H1 (cell line): ENCODE results near the gene WNT11. TPM values are rescaled to one million over a fixed set of nuclear protein-coding genes. Genes with fewer than 3 reads are reported as not detected.

ENCODE experiments used
- CTCF ChIA-PET: fragments of 300-600 bp; sonication (Branson Sonifier 250); formaldehyde crosslinking; loops from one replicate; lab custom pipeline; 2021; ENCODE audit not compliant: partially characterized antibody; lab: Charles Lee
- POLR2A ChIA-PET: fragments of 300-600 bp; sonication (Branson Sonifier 250); formaldehyde crosslinking; loops from one replicate; lab custom pipeline; 2021; ENCODE audit warnings: inconsistent platforms; ENCODE audit not compliant: partially characterized antibody; lab: Charles Lee
- DNase-seq, 2 experiments: peaks; one replicate each; pipeline versions ENCODE4 v3.0.0 to v3.0.0-alpha.2; 2010 to 2022; ENCODE audit warnings: low spot score in 2 of 2, low read depth in 1 of 2, mixed read lengths in 1 of 2
- FAIRE-seq: peaks from 2 replicates; lab custom pipeline; 2011; peaks lifted over from hg19 to GRCh38; lab: Jason Lieb, UNC
- H2AFZ ChIP-seq: 2 replicates; pipeline ENCODE4 v1.8.1; 2012; ENCODE audit warnings: low read length, inconsistent platforms
- H2AK5ac ChIP-seq: 2 replicates; pipeline ENCODE4 v1.6.1; 2013; ENCODE audit warnings: low read depth, low read length
- H2BK120ac ChIP-seq: replicated peaks from 2 replicates; pipeline ENCODE3; 2013; ENCODE audit warnings: low read depth, low read length, inconsistent platforms
- H2BK12ac ChIP-seq: 2 replicates; pipeline ENCODE4 v1.6.1; 2013; ENCODE audit warnings: low read depth, low read length
- H2BK15ac ChIP-seq: 2 replicates; pipeline ENCODE4 v1.6.1; 2013; ENCODE audit warnings: low read length
- H2BK20ac ChIP-seq: 2 replicates; pipeline ENCODE4 v1.6.1; 2013; ENCODE audit warnings: low read length
- H2BK5ac ChIP-seq: 2 replicates; pipeline ENCODE4 v1.6.1; 2013; ENCODE audit warnings: low read depth, low read length
- H3K14ac ChIP-seq: 2 replicates; pipeline ENCODE4 v1.6.1; 2013; ENCODE audit warnings: inconsistent platforms; ENCODE audit not compliant: insufficient read length
- H3K18ac ChIP-seq: 2 replicates; pipeline ENCODE4 v1.6.1; 2013; ENCODE audit warnings: low read length; ENCODE audit errors: extremely low read depth
- H3K23ac ChIP-seq: 2 replicates; pipeline ENCODE4 v1.6.1; 2013; ENCODE audit warnings: inconsistent platforms; ENCODE audit not compliant: insufficient read length
- H3K23me2 ChIP-seq: 2 replicates; pipeline ENCODE4 v1.6.1; 2013; ENCODE audit warnings: low read depth, low read length
- H3K27ac ChIP-seq: 2 replicates; pipeline ENCODE4 v1.6.1; 2011; ENCODE audit warnings: low read depth, low read length, inconsistent platforms
- H3K27me3 ChIP-seq, 4 experiments: replicated peaks in 1 of 4; 1 replicate in 1 of 4; 2 replicates in 3 of 4; pipeline versions ENCODE4 v1.6.1 to v1.8.1; 2011 to 2013; ENCODE audit warnings: low read length in 3 of 4, mild to moderate bottlenecking in 3 of 4, inconsistent platforms in 2 of 4, mixed read lengths in 2 of 4, moderate library complexity in 1 of 4; ENCODE audit not compliant: control insufficient read depth in 3 of 4, insufficient read depth in 3 of 4; ENCODE audit errors: extremely low read depth in 1 of 4
- H3K36me3 ChIP-seq, 4 experiments: 2 replicates each; pipeline versions ENCODE4 v1.6.1 to v1.8.1; 2011 to 2013; ENCODE audit warnings: mild to moderate bottlenecking in 4 of 4, low read length in 3 of 4, moderate library complexity in 2 of 4, control low read depth in 1 of 4, inconsistent platforms in 1 of 4; ENCODE audit not compliant: insufficient read depth in 4 of 4, control insufficient read depth in 2 of 4
- H3K4ac ChIP-seq: replicated peaks from 2 replicates; pipeline ENCODE3; 2013; ENCODE audit warnings: low read length, low read depth, mixed read lengths, inconsistent platforms; ENCODE audit not compliant: insufficient read length
- H3K4me1 ChIP-seq, 4 experiments: replicated peaks in 1 of 4; 1 replicate in 1 of 4; 2 replicates in 3 of 4; pipeline versions ENCODE4 v1.6.1 to v1.8.1; 2011 to 2013; ENCODE audit warnings: low read length in 3 of 4, inconsistent platforms in 2 of 4, mixed read lengths in 1 of 4; ENCODE audit not compliant: insufficient read depth in 4 of 4, control insufficient read depth in 3 of 4
- H3K4me2 ChIP-seq, 2 experiments: 2 replicates each; pipeline versions ENCODE4 v1.6.1 to v1.8.1; 2011 to 2013; ENCODE audit warnings: low read depth in 2 of 2, low read length in 2 of 2, control low read depth in 1 of 2, inconsistent platforms in 1 of 2, mild to moderate bottlenecking in 1 of 2; ENCODE audit not compliant: insufficient read depth in 1 of 2
- H3K4me3 ChIP-seq, 4 experiments: fragments of 200-600, 300-600 bp in 1 of 4; sonication (generic), shearing (Covaris generic), sonication (Bioruptor Twin) in 1 of 4; 2 replicates each; pipeline versions ENCODE4 v1.5.1 to v1.8.1; 2011 to 2016; ENCODE audit warnings: low read length in 4 of 4, low read depth in 3 of 4, control low read depth in 2 of 4, inconsistent platforms in 2 of 4, mild to moderate bottlenecking in 2 of 4, mixed read lengths in 1 of 4, moderate library complexity in 1 of 4; ENCODE audit not compliant: insufficient read depth in 2 of 4; ENCODE audit errors: extremely low read depth in 1 of 4
- H3K56ac ChIP-seq: replicated peaks from 2 replicates; pipeline ENCODE3; 2013; ENCODE audit warnings: low read depth, mild to moderate bottlenecking, mixed read lengths, low read length, inconsistent platforms; ENCODE audit not compliant: insufficient read length
- H3K79me1 ChIP-seq: 2 replicates; pipeline ENCODE4 v1.6.1; 2013; ENCODE audit warnings: low read depth, low read length, control low read depth
- H3K79me2 ChIP-seq, 2 experiments: 2 replicates each; pipeline versions ENCODE4 v1.6.1 to v1.8.1; 2012 to 2013; ENCODE audit warnings: low read length in 2 of 2, mild to moderate bottlenecking in 2 of 2, inconsistent platforms in 1 of 2; ENCODE audit not compliant: insufficient read depth in 2 of 2, control insufficient read depth in 1 of 2
- H3K9ac ChIP-seq, 4 experiments: replicated peaks in 1 of 4; 1 replicate in 1 of 4; 2 replicates in 3 of 4; pipeline versions ENCODE4 v1.6.1 to v1.8.1; 2011 to 2013; ENCODE audit warnings: low read depth in 3 of 4, low read length in 3 of 4, control low read depth in 2 of 4, mild to moderate bottlenecking in 2 of 4, moderate library complexity in 2 of 4, inconsistent platforms in 1 of 4; ENCODE audit errors: extremely low read depth in 1 of 4
- H3K9me3 ChIP-seq, 2 experiments: 2 replicates each; pipeline versions ENCODE4 v1.6.1 to v1.8.1; 2012 to 2013; ENCODE audit warnings: mild to moderate bottlenecking in 2 of 2, moderate library complexity in 2 of 2, control low read depth in 1 of 2, inconsistent platforms in 1 of 2, low read depth in 1 of 2, low read length in 1 of 2, mixed read lengths in 1 of 2; ENCODE audit not compliant: insufficient read depth in 2 of 2
- H4K20me1 ChIP-seq, 2 experiments: replicated peaks in 1 of 2; 2 replicates each; pipeline versions ENCODE3 to v1.8.1; 2011 to 2013; ENCODE audit warnings: inconsistent platforms in 2 of 2, low read length in 2 of 2, mild to moderate bottlenecking in 1 of 2; ENCODE audit not compliant: insufficient read depth in 2 of 2, control insufficient read depth in 1 of 2
- H4K5ac ChIP-seq: 2 replicates; pipeline ENCODE4 v1.6.1; 2013; ENCODE audit warnings: low read length, low read depth, mixed read lengths, inconsistent platforms; ENCODE audit not compliant: insufficient read length
- H4K8ac ChIP-seq: 2 replicates; pipeline ENCODE4 v1.8.0; 2013; ENCODE audit warnings: mild to moderate bottlenecking, moderate library complexity, low read length, inconsistent platforms; ENCODE audit not compliant: insufficient read depth; ENCODE audit errors: extremely low read depth
- H4K91ac ChIP-seq: replicated peaks from 2 replicates; pipeline ENCODE3; 2013; ENCODE audit warnings: low read length, mixed read lengths, inconsistent platforms; ENCODE audit not compliant: insufficient read length
- CTBP2 ChIP-seq: IDR thresholded peaks from 2 replicates; pipeline ENCODE4 v1.7.0; 2011; ENCODE audit warnings: borderline replicate concordance, mild to moderate bottlenecking, moderate library complexity, mixed read lengths, low read length; ENCODE audit not compliant: insufficient read depth, insufficient read length
- EZH2 ChIP-seq: fragments of 200-600 bp; sonication (generic); IDR thresholded peaks from 2 replicates; pipeline ENCODE4 v1.7.1; 2012; ENCODE audit warnings: low read depth, mild to moderate bottlenecking, moderate library complexity, low read length, inconsistent platforms; ENCODE audit not compliant: severe bottlenecking
- JUN ChIP-seq: IDR thresholded peaks from 2 replicates; pipeline ENCODE4 v1.6.1; 2011; ENCODE audit warnings: low read depth, mild to moderate bottlenecking, improper control_type of control experiment, low read length
- KDM1A ChIP-seq: fragments of 200-600, 300-600 bp; sonication (generic); IDR thresholded peaks from 2 replicates; pipeline ENCODE4 v1.7.1; 2016; ENCODE audit warnings: mild to moderate bottlenecking, low read length, borderline replicate concordance
- KDM4A ChIP-seq: IDR thresholded peaks from one replicate; pipeline ENCODE4 v1.7.1; 2012; ENCODE audit warnings: low read depth, mild to moderate bottlenecking, moderate library complexity, low read length, inconsistent platforms; ENCODE audit not compliant: severe bottlenecking
- NANOG ChIP-seq: IDR thresholded peaks from 2 replicates; pipeline ENCODE4 v1.6.1; 2011; ENCODE audit warnings: low read length, low read depth, mild to moderate bottlenecking, inconsistent platforms; ENCODE audit not compliant: insufficient read depth, poor library complexity, severe bottlenecking
- POLR2AphosphoS5 ChIP-seq: IDR thresholded peaks from 2 replicates; pipeline ENCODE4 v1.6.1; 2011; ENCODE audit warnings: low read depth, low read length
- RNF2 ChIP-seq: fragments of 200-900, 300-1000 bp; sonication (generic); IDR thresholded peaks from 2 replicates; pipeline ENCODE4 v1.7.1; 2016; ENCODE audit warnings: borderline replicate concordance, low read depth, mild to moderate bottlenecking, antibody characterized with exemption, low read length; ENCODE audit not compliant: poor library complexity, severe bottlenecking; ENCODE audit errors: missing control alignments
- SAP30 ChIP-seq: fragments of 300-600 bp; sonication (generic); IDR thresholded peaks from 2 replicates; pipeline ENCODE4 v1.7.1; 2012; ENCODE audit warnings: low read length, moderate library complexity, mild to moderate bottlenecking, inconsistent platforms; ENCODE audit not compliant: insufficient read depth, insufficient replicate concordance
- SUZ12 ChIP-seq: fragments of 200-600 bp; sonication (generic); IDR thresholded peaks from 2 replicates; pipeline ENCODE4 v1.6.1; 2012; ENCODE audit warnings: mild to moderate bottlenecking, inconsistent platforms, low read length, moderate library complexity, mixed read lengths
- WGBS, 2 experiments: shearing (Covaris generic) in 1 of 2; methylation state at CpG; one replicate each; pipeline versions ENCODE4 v1.1.6 to v1.1.7; 2013 to 2015; ENCODE audit warnings: low lambda C conversion rate in 2 of 2, mixed read lengths in 2 of 2, inconsistent platforms in 1 of 2, low coverage in 1 of 2, missing lambda C conversion rate in 1 of 2; ENCODE audit not compliant: insufficient replicate concordance in 2 of 2, insufficient coverage in 1 of 2, insufficient read length in 1 of 2; ENCODE audit errors: extremely low coverage in 1 of 2, missing lambda C conversion rate in 1 of 2; 5-methylcytosine and 5-hydroxymethylcytosine counted together
- polyA plus RNA-seq, 7 experiments: library from polyadenylated mRNA; depleted of rRNA in 3 of 7; stranded (reverse) in 5 of 7; unstranded in 2 of 7; fragments of >200 nt in 5 of 7; fragments of 200-250 nt in 2 of 7; gene quantifications; 1 replicate in 5 of 7; 2 replicates in 1 of 7; 4 replicates in 1 of 7; pipeline versions ENCODE4 v1.2.1 to v1.2.3, GENCODE V29; 2011 to 2013; ENCODE audit warnings: missing spikeins in 2 of 7, mixed read lengths in 2 of 7
- total RNA-seq: library from RNA; stranded (reverse); fragmentation: NEBNext Ultra II Directional; extraction: Animal tissue kit (Norgen Biotek cat#: 25700); gene quantifications from 2 replicates; pipeline ENCODE4 v1.2.1, GENCODE V29; 2021

Gene WNT11
- total and polyA plus RNA-seq, 2 of the 8 experiments (the other 6 are each of a cell fraction or from before 2014, with no cell fraction given) = 0.11 to 0.45 TPM

- no peak overlapping the region for H3K9ac ChIP-seq
- no peak overlapping the region for H2BK15ac ChIP-seq
- H3K27me3 ChIP-seq = no peaks in the 10 kb centered on the region
- no peak for DNase-seq
- H3K27ac ChIP-seq = no peak overlapping the region
- H2AFZ ChIP-seq = no peak overlapping the region
- H2BK12ac ChIP-seq = no peak overlapping the region
- no peak overlapping the region for H3K14ac ChIP-seq
- no peak overlapping the region for H4K8ac ChIP-seq
- H3K4me2 ChIP-seq = no peak overlapping the region
- no peak overlapping the region for H3K18ac ChIP-seq
- no peaks in the 10 kb centered on the region for H3K36me3 ChIP-seq
- CTCF ChIA-PET = interaction anchor here (0.7 to 5.1 kb wide), 9 partner anchors 8 to 124 kb away, joined by 3 to 38 read pairs (median 4); partner anchors contain the start of gene WNT11
- H3K56ac ChIP-seq = no peak overlapping the region
- FAIRE-seq = no peak
- no peaks in the 10 kb centered on the region for H3K79me1 ChIP-seq
- no peak overlapping the region for H3K4me3 ChIP-seq
- H4K20me1 ChIP-seq = peaks cover 0 to 4% of the 10 kb centered on the region in 2 experiments
- H4K91ac ChIP-seq = no peak overlapping the region
- no peaks in the 10 kb centered on the region for H3K23me2 ChIP-seq
- no peaks in the 10 kb centered on the region for H3K9me3 ChIP-seq
- no peak overlapping the region for H3K4ac ChIP-seq
- H2BK20ac ChIP-seq = no peak overlapping the region
- H3K23ac ChIP-seq = no peak overlapping the region
- no peaks in the 10 kb centered on the region for H3K79me2 ChIP-seq
- POLR2A ChIA-PET = interaction anchor here (1.1 to 1.7 kb wide), 2 partner anchors 13 to 16 kb away, joined by 3 to 4 read pairs; no protein-coding TSS in a partner anchor
- H2BK120ac ChIP-seq = no peak overlapping the region
- 90% methylated on average over 20 of the region's 21 CpGs; no CpG with 5 or more reads in 1 of the 2 experiments for WGBS, 2 experiments
- H2BK5ac ChIP-seq = peak overlapping the region; percentile 15; the same call in 1 of the 2 replicates
- H3K4me1 ChIP-seq = peaks cover 0 to 10% (median 0%) of the 10 kb centered on the region in 4 experiments; a peak in 1 of 7 replicates
- 0 out of 2 replicates have a peak overlapping the region, but pooled peaks have one; percentile 53 for H2AK5ac ChIP-seq
- no peak overlapping the region for H4K5ac ChIP-seq
- TF ChIP-seq JUN (no peak), SAP30 (no peak), POLR2AphosphoS5 (no peak), KDM4A (no peak), KDM1A (no peak), EZH2 (no peak), RNF2 (no peak), NANOG (no peak), SUZ12 (no peak), CTBP2 (no peak)
These were observed 11.2 kb downstream of the WNT11 start for GRCh38 chr11:76194872-76195668.
